CMK (cell line): ENCODE measurements around the gene MS4A15.
"Not testable (repeated sequence)": the region's sequence is repeated elsewhere in the genome, so short reads cannot be mapped to it uniquely, and the experiment has no call there.

Experiments
- DNase-seq: peaks from one replicate; pipeline ENCODE4 v3.0.0-alpha.2; 2010; ENCODE audit warnings: low read depth

Gene MS4A15, protein sequence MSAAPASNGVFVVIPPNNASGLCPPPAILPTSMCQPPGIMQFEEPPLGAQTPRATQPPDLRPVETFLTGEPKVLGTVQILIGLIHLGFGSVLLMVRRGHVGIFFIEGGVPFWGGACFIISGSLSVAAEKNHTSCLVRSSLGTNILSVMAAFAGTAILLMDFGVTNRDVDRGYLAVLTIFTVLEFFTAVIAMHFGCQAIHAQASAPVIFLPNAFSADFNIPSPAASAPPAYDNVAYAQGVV

DNA sequence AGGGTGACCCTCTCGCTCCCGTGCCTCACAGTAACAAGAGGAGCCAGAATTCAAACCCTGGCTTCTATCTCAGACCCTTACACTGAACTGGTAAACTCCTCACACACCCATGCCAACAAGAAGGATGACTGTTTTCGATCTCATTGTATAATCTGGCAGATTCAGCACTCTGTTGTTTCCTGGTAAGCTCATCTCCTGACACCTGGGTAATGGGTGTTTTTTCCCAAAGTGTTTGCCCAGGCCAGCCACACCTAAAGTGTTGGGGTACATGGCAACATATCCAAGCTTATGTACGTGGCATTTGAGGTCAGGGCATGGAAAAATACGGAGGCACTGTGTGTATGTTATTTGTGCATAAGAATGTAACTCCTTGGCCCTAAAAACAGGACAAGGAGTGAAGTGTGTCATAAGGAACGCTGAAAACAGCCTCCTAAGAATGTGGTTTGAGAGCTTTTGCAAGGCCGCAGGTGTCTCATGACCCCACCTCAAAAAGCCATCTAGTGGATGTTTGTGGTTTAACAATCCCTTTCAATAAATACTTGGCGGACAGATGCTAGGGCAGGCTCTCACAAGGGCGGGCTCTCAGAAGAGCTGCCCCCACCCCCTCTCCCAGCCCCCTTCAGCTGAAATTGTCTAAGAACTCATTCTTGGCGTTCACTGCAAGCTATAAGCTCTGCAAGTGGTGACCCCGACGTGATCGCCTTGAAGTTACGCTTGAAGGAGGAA lies at the start of gene MS4A15:
TSS of gene MS4A15 (plus strand) at position 561 of the 726 bp plus-strand sequence. CDS start 6,867 bp downstream, outside the sequence.
- DNase-seq = no peak

DNA sequence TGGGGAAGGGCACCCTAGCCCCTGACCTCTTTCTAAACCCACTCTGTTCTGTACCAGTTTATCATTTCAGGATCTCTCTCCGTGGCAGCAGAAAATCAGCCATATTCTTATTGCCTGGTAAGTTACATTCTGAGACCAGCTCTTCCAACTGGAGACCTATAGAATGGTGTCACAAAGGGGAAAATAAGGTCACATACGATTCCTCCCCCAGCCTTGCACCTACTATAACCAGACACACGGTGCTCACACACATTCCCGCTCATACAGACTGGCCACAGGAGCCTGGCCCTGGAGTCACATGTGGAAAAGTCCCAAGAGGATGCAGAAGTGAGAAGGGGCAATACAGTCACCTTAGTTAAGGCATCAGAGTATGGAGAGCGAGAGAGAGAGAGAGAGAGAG lies 49.7 kb upstream of the MS4A15 start:
- DNase-seq = no peak

DNA sequence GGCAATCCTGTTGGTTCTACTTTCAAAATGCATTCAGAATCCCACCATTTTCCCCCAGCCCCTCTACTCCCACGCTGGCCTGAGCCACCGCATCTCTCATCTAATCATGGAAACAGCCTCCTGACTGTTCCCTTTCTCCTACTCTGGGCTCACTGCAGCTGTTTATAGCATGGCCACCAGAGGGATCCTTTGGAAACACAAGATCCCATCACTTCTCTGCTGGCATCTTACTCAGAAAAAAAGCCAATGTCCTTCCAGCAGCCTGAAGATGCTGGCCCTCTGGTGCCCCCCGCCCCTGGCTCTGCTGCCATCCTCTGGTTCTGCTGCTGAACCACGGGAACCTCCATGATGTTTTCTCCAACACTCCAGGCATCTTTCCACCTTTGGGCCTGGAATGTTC lies 46.2 kb upstream of the MS4A15 start:
- DNase-seq = no peak

DNA sequence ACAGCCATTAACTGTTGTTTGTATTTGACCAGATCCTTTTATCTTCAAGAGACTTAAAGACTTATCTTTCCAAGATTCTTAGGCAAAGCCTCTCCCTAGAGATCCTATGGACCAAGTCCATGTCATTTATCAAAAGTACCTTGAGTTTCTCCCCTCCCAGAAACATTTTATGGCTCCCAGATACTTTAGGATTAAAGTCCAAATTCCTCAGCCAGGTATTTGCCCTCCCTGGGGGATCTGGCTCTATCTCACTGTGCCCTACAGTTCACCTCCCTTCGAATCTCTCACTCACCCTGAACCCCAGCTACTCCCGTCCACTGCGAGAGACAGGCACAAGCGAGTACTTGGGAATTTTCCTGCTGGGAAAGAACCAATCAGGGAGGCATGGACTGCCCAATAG lies 45.4 kb upstream of the MS4A15 start:
- no peak for DNase-seq

DNA sequence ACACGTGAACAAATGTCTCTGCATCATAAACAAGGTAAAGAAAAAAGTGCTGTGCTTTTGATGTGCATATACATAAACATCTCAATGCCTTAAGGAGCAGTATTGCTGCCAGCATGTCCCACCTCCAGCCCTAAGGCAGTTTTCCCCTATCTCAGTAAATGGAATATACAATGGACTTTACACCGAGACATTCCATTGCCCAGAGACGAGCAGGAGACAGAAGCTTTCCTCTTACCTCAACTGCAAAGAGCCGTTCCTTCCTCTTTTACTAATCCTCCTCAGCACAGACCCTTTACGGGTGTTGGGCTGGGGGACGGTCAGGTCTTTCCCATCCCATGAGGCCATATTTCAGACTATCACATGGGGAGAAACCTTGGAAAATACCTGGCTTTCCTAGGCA lies 43.2 kb upstream of the MS4A15 start:
- not testable (repeated sequence) for DNase-seq

DNA sequence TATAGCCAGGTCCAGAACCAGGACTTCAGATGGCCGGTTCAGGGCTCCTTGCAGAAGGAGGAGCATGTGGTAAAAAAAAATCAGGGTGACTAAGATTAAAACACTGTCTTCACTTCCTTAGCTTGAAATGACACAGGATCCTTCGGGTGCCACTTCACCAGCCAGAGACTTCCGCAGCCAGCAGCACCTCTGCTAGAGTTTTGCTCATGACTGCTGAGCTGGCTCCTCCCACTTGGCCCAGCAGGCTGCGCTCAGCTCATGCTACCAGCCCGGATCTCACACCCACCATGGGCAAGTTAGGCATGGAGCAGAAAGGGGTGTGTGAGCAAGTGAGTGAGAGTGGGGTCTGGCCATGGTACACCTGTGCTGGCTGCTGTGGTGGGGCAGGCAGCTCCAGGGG lies 38.7 kb upstream of the MS4A15 start:
- DNase-seq = no peak

DNA sequence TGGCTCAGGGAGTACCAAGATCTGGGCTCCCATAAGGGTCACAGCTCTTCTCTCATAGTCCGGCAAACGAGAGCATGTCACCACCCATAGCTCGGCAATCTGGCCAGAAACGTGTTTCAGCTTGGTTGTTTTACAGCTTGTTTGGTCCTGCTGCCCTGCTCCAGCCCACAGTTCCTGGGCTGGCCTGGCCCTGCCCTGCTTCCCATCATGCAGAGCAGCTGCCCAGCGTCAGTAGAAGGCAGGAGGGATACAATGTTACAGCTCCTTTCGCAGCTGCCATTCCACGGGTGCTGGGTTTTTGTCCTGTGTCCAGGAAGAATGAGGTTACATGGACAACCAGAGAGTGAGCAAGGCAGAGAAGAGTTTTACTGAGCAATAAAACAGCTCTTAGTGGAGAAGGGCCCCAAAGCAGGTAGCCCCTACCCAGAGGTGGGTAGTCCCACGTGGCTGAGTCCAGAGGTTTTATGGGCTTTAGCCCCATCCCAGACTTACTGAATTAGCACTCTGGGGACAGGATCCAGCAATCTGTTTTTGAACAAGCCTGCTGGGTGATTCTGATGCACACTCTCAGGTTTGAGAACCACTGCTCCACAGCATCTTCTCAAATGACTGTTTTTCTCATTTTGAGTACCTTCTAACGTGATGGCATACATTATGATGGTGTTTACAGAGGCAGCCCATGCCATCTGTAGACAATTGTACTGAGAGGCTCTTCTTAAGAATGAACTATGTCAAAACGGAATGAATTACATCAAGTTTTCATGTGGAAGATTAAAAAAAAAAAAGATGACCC lies 37.9 kb upstream of the MS4A15 start:
- no peak for DNase-seq

DNA sequence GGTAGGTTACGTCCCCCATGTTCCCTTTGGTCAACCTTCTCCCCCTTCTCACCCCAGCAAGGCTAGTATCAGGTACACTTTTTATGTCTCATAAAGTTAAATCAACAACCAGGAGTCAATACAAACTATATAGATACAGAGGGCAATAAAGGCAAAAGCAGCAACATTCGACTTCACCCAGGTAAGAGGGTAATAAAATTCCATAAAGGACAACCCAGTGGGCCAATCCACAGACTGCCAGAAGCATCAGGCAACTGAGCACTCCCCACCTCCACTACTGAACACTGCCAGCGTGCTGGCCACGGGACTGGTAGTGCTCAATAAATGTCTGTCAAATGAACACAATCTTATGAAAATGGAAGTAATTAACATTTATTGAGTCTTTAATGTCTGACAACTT lies 37.3 kb upstream of the MS4A15 start:
- DNase-seq = no peak

DNA sequence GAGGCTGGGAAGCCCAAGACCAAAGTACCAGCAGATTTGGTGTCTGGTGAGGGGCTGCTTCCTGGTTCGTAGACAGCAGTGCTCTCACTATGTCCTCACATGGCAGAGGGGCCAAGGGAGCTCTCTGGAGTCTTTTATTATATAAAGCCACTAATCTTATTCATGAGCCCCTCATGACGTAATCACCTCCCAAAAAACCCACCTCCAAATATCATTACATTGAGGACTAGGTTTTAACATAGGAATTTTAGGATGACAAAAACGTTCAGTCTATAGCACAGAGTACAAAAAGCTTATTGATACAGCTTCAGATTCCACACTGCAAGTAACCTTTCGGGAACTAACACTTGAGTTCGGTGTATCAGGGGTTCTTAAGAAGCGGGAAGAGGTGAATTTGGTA lies 36.2 kb upstream of the MS4A15 start:
- DNase-seq = no peak

DNA sequence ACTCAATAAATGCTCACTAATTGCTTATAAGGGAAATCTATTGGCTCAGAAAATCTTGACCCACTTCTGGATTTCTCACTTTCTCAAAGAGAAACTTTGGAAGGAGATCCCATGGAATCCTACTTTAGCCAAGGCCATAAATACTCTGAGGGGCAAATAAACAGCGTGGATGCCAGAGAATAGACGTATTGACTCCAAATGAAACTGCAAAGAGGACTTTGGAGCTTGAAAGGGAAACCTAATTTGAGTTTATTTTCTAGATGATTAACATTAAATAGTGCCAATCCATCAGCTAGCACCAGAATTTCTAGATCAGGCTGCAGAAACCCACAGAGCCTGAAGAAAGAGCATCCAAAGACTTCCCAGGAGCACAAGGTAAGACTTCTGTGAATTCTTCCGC lies 32.2 kb upstream of the MS4A15 start, which contains the start of gene MS4A18:
TSS of gene MS4A18 (plus strand) at position 301 of the 400 bp plus-strand sequence.
- DNase-seq = no peak

DNA sequence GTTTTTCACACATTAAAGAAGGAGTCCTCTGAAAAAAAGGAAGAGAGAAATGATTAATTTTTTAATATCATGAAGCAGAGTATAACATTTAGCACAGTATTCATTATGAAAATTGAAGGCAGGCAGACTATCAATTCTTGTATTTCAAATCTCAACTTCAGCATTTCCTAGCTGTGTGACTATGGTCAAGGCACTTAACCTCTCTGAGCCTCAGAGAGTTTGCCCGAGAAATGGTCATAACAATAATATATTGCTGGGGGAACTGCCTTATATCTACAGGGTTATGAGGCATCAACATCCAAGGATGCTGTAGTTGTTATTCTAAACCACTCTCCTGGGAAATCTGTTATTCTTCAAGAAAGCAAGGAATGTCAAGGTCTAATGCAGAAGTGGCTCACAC lies 31.1 kb upstream of the MS4A15 start:
- DNase-seq = no peak

DNA sequence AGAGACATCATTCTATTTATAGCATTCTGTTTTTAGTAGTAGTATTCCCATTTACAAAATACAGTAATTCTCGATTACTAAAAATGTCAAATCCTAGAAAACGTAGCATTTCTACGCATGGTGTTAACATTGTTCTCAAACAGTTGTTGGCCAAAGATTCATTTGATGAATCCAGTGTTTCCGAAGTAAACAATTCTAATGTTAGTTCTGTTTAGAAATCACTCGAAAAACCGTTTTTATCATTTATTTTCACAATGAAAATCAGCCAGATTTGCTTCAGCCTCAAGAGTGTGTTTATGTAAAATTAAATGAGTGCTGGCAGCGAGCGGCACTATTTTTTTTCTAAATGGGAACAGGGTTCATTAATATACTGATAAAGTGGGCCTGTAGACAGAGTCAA lies 25.1 kb upstream of the MS4A15 start:
- DNase-seq = no peak

DNA sequence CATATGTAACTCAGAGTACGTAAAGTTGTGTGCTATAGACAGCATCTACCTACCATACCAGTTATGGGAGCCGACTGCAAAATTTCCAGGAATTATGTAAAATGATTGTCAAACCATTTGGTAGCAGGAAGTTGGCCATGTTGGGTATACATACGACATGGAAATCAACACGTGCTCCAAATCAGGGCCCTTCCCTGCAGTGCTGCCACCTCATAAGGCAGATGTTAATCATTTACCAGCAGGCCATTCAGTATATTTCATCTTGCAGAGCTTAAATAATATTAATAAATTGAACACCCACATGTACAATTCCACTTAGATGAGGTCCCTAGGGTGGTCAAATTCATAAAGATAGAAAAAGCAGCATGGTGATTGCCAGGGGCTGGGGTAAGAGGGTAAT lies 22.4 kb upstream of the MS4A15 start:
- DNase-seq = no peak

DNA sequence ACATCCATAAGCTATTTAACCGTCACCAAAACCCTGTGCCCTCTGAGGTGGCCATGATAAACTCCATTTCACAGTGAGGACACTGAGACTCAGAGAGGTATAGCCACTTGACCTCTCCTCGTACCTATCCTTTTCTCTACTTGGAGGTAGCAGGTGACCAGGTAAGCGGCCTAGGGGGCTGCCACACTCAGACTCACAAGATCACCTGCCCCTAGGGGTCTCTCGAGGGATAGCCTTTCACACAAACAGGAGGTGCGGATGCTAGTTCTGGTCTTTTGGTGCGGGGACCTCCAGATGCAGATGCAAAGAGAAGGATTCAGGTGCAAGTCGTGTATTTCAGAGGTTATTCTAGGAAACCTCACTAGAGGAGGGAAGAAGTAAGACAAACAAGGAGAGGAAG lies 17.6 kb upstream of the MS4A15 start:
- no peak for DNase-seq

DNA sequence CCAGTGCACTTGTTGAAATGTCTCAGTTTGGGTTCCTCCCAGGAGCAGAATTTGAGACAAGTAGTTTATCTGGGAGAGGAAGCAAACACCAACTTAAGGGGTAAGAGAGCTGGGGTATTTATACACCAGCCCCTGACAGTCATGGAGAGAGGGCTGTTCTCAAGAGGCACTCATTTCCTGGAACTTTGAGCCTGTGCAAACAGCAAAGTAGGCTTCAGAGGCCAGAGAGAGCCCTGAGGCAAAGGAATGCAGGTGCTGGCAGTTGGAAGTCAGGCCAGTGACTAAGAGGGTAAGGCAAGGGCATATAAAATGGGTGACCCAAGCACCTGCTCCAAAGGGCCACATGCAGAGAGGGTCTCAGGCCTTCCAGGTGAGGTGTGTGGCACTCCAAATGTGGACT lies 16.1 kb upstream of the MS4A15 start:
- no peak for DNase-seq

DNA sequence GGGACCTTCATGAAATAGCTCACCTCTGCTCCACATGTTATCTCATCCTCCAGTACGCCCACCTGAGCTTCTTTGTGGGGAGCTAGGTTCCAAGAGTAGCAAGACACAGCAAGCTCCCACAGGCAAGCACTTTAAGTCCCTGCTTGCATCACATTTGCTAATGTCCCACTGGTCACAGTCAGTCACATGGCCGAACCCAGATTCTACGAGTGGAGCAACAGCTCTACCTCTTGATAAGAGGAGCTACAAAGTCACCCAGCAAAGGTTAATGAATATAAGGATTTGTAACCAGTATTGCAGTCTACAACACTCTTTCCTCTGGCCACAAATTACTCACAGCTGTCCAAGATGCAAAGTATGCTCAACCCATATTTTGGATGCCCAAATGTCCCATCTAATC lies 15.2 kb upstream of the MS4A15 start:
- no peak for DNase-seq

DNA sequence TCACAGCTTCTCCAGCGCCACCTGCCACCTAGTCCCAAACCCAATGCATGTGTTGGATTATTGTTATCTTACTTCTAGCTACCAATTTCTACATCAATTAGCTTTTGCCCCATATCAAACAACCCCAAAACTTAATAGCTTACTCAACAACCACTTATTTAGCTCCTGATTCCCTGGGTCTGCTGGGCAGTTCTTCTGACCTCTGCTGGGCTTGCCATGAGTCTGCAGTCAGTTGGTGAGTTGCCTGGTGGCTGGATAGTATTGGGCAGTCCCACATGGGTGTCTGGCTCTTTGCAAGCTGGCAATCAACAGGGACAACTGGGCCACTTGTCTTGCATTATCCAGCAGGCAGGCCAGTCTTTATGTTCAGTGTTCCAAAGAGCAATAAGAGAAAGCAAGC lies 13.6 kb upstream of the MS4A15 start:
- DNase-seq = no peak

DNA sequence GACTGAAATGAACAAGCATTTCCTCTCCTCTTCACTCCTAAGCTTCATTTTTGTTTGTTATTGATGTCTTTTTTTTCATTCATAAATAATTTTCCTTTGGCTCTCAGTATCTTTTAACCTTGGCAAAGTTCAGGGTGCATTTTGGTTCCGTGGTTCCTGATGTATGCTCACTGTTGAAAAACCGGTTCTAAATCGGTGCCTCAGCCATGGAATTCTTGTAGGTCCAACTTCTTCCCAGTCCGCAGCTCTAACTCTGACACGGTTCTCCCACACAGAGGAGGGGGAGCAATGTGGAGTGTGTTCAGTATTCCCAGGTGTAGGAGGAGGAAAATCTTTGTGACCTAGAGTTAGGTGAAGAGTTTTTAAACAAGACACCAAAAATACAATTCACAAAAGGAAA lies 12.6 kb upstream of the MS4A15 start:
- no peak for DNase-seq

DNA sequence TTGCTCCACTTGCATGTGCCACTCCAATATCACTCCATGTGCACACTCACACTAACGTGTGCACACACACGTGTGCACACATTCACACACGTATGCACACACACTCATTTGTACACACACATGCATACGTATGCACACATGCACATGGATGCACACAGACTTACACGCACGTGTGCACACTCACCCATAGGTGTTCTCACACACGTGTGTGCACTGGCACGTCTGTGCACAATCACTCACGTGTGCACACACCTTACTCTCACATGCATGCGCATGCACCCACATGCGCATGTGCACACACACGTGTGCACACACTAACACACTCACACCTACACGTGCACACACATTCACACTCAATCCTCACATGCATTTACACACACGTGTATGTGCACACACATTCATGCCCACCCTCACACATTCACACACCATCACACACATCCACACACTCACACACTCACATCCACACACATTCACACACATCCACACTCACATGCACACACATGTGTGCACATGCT lies 9.3 kb upstream of the MS4A15 start:
- no peak for DNase-seq

DNA sequence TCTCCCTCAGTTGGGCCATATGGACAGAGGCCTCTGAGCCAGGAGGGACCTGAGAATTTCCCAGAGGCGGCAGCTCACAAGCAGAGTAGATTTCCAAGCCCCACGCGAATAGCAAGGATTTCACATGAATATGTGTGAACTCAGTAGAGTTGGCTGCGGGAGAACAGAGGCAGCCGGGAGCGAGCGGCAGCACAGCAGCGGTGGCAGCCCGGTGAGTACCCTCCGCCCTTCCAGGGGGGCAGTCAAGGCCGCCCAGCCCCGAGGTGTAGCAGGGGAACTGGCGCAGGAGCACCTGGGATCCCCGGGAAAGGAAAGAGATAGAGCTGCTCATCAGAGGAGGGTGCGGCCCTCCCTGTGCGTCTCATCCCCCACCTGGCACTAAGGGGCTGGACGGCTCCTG lies 8.4 kb upstream of the MS4A15 start:
- DNase-seq = no peak

DNA sequence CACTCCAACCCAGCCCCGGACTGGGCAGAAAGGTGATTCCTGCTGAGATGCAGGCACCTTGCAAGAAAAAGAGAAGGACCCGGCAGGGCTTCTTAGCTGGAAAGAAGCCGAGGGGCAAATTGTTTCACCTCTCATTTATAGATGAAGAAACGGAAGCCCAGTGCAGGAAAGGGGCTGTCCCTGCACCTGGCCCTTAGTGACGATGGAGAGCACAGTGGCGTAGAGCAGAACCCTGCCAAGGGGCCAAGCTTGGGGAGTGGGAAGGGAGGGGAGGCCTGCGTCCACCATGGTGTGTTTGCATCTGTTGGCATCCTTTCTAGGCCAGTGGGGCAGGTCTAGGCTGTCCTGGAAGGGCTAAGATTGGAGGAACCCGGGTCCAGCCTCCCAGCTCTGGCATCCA lies 7.8 kb upstream of the MS4A15 start:
- DNase-seq = no peak

DNA sequence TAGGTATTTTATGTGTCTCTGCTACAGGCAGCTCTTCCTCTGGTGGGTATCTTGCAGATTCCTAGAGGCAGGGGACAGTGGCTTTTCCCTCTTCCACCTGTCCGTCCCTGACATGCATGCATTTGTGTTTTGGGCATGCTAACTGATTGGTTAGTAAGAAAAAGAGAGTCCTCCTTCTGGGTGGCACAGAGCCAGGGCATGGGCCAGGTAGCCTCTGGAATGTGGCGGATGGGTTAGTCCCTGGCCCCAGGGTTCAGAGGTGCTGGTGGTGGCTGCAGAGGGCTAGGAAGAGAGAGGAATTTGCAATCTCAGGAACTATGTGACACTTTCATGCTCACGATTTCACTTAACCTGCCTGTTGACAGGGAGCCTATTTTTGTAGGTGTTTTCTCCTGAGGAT lies 5.8 kb upstream of the MS4A15 start:
- no peak for DNase-seq

DNA sequence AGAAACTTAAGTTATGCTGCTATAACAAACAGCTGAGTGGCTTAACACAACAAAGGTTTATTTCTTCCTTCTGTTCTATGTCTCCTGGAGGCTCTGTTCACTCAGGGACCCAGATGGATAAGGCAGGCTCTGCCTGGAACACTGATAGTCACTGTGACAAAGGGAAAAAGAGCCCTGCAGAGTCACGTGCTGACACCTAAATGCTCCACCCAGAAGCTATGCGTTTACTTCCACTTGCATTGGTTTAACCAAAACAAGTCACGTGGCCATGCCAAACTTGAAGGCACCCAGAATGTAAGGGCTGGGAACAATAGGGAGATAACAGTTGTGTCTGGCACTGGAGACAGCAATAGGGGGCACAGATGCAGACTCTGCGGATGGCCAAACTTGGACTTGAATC lies 3.4 kb upstream of the MS4A15 start:
- DNase-seq = no peak
